Fibroblast of skin of right biceps (primary cell): Measurements from ENCODE around the gene RPTOR.
"Not testable (repeated sequence)": the region's sequence is repeated elsewhere in the genome, so short reads cannot be mapped to it uniquely, and the experiment has no call there.

Source experiments
- DNase-seq: peaks from one replicate; pipeline ENCODE4 v3.0.0-alpha.2; 2013

The RPTOR gene

GRCh38 chr17:80749611-80750010, 205.0 kb downstream of the RPTOR start:
- DNase-seq, result no peak

DNA sequence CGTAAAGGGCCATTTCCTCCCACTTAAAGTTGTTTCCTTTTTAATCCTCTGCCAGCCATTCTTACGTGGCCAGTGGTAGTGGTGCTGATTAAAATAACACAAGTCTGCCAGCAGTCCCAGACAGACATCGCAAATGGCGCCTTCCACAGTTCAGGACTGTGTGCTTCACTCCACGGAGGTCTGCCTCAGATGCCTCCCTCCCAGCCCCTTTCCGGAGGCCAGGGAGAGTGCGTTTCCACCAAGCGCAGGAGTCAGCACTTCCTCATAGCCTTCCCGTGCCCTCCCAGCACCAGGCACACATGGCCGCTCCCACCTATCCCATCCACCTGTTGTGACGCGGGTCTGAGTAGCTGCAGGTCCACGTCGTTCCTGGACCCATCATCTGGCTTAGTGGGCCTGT, 205.6 kb downstream of the RPTOR start:
- no peak for DNase-seq

- DNase-seq, result peak; percentile 73
These were observed 206.7 kb downstream of the RPTOR start for GRCh38 chr17:80751070-80751945.

DNA sequence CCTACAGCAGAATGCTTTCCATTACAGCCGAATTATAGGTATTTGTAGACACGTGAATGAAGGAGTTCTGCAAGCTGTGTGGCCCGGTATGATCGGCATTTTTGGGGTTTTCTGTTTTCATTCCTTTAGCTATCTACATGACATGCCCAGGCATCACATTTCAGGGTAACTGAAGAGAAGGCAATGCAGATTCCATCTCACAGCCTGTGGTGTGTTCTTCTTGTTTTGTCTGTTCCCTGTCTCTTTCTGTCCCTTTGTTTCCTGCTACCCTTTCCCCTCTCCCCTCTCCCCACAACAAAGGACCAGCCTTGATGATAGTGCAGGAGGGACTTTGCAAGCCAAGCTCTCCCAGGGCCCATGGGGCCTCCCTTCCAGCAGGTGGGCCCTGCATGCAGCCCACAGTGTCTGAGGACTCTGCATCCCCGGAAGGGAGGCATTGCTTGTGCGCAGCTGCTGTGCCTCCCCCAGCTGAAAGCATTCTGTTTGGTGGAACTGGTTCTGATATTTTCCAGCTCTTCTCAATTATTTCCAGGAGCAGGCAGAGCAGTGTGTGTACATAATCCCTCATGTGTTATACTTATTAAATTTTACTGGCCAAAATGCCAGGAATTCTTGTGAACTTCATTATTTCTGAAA, 207.4 kb downstream of the RPTOR start:
- peak; percentile 77 for DNase-seq

DNA sequence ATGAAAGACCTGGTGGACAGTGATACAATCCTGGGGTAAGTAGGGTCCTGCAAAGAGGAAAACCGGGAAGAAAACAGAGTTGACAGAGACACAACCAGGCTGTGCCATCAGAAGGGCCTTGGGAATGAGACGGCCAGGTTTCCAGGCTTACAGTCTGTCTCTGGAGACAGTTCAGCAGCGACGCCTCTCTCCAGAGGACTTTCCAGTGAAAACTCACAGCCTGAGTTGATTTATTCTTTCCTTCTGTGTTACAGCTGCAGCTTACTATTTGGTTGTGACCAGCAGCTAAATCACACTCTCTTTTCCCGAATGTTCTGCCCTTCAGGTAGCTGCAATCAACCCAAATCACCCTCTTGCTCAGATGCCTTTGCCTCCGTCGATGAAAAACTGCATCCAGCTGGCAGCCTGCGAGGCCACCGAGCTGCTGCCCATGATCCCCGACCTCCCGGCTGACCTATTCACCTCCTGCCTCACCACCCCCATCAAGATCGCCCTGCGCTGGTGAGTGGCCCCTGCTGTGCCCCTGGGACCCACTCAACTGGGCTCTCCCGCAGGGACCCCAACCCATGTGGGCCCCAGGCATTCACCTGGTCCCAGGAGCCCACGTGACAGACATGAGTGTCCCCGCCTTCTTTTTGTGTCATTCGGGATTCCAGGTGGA, 209.2 kb downstream of the RPTOR start:
- no peak for DNase-seq

GRCh38 chr17:80754846-80755245, 210.2 kb downstream of the RPTOR start:
- no peak for DNase-seq

GRCh38 chr17:80755650-80756405, 211.2 kb downstream of the RPTOR start:
- no peak for DNase-seq

- no peak for DNase-seq
These were observed 214.1 kb downstream of the RPTOR start for GRCh38 chr17:80758481-80759376.

- DNase-seq, result no peak
These were observed 214.7 kb downstream of the RPTOR start for GRCh38 chr17:80759377-80759673.

- DNase-seq, result no peak
These were observed 215.9 kb downstream of the RPTOR start for GRCh38 chr17:80760511-80760911.

DNA sequence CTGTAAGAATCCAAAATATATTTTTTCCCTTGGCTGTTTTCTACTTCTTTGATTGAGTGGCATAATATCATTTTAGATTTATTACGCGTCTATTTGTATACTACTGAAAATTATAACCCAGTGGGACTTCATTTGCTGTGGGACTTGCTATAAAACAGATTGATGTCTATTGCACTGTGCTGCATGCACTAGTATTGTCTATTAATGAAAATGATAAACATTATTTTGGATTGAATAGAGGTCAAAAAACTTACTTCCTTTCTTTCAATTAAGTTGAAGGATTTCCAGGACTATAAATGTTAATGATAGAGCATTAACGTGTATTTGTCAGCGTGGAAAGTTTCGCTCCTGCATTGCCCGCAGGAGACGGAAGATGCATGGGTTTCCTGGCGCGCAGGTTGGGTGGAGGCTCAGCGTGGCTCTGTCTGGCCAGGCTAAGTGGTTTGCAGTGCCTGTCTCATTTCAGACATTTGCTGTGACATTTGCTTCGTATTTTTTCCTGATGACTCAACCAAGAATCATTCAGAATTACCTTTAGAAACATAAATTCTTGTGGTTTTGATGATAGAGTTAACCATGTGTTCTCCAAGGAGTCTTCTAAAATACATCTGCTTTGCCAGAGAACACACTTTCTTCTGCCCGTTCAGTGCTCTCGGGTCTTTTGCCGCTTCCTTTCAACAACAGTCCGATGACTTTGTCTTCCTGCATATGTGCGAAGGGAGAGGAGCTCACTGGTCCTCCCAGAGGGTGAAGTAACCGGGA, 216.7 kb downstream of the RPTOR start:
- DNase-seq, result peak; percentile 88

GRCh38 chr17:80762076-80762475, 217.4 kb downstream of the RPTOR start:
- DNase-seq, result no peak

DNA sequence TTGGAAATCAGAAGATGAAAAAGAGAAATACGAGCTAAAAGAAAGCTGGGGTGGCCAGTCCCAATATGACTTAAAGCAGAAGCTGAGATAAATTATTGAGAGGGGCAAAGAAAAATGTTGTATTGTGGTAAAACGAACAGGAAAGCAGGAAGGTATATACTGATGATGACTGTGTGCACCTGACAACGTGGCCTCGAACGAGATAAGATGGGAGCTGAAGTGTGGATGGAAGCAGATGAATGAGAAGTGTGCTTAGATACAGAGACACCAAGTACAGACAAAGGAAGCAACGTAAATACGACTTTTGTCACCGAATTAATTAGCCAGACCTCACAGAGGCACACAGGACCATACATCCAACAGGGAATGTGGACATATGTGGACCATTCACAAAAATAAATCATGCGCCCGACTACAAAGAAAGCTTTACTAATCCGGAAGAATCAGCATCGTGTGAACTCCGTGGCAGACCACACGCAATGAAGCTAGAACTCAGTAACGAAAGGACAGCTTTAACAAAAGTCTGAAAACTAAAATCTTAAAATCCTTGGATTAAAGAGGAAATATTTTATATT, 218.7 kb downstream of the RPTOR start:
- no peak for DNase-seq

DNA sequence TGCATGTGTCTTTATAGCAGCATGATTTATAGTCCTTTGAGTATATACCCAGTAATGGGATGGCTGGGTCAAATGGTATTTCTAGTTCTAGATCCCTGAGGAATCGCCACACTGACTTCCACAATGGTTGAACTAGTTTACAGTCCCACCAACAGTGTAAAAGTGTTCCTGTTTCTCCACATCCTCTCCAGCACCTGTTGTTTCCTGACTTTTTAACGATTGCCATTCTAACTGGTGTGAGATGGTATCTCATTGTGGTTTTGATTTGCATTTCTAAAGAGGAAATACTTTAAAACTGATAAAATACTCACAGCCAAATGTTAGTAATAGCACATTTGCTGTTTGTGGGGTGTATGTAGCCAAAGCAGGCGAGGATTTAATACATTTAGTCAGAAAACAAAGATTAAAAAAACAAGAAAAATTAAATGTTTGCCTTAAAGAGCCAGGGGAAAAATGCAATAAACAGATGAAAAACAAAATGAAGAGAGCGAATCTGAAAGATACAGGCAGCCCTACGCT, 220.0 kb downstream of the RPTOR start:
- not testable (repeated sequence) for DNase-seq

DNA sequence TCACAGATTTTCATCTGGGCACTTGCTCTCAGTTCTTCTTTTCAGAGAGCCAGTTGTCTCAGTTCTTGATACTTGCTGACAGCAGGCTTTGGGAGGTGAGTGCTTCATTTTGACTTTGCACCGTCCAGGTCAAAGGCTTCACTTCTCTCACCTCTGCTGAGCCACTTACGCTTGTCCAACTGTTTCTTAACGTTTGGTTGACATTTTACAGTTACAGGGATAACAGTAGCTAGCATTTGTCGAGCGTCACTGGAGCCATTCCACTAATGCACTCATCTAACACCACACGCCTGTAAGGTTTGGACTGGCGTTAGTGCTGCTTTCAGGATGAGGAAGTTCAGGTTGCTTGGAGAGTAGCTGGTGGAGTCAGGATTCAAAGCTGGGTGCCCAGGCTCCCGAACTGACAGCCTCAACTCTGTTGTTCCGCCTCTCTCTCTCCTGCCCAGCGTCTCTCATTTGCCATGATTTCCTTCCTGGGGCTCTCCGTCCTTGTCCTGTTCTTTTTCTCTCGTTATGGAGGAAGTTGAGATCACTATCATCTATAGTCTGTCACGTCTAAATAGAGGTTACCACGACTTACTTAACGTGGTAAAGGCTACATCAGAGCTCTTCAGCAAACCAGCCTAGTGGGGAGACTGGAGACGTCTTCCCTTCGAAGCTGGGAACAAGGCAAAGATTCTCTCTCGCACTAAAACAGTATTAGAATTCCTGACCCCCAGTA, 220.8 kb downstream of the RPTOR start:
- DNase-seq, result no peak

DNA sequence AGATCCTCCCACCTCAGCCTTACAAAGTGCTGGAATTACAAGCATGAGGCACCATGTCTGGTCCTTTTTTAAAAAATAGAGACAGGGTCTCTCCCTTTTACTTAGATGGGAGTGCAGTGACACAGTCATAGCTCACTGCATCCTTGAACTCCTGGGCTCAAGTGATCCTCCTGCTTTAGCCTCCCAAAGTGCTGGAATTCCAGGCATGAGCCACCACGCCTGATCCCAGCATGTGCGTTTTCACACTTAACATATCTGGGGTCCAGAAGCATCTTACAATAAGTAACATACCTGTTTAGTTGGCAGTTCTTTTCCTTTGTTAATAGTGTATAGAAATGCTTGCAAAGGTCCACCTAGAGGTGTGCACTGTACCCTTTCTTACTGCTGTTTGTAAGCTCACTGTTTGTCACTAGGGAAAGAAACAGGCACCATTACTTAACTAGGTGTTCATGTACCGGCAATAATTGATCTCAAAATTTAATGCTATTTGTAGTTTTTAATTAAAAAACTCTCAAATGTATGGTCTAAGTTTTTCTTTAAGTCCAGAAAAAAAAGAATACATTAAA, 221.7 kb downstream of the RPTOR start:
- DNase-seq, result no peak

GRCh38 chr17:80768389-80768788, 223.8 kb downstream of the RPTOR start:
- no peak for DNase-seq

- DNase-seq, result no peak
These were observed 224.3 kb downstream of the RPTOR start for GRCh38 chr17:80768936-80769335.

- no peak for DNase-seq
These were observed 224.9 kb downstream of the RPTOR start for GRCh38 chr17:80769516-80769915.
